NCI-H510A treated with DMSO at 0.1 percent for 48 hours (cell line): ENCODE results near the gene ACSM2B.
"Not testable (repeated sequence)": the region's sequence is repeated elsewhere in the genome, so short reads cannot be mapped to it uniquely, and the experiment has no call there.

Experiments
- DNase-seq: peaks from one replicate; lab custom pipeline; 2025; lab: John Stamatoyannopoulos, UW

The ACSM2B gene

DNA sequence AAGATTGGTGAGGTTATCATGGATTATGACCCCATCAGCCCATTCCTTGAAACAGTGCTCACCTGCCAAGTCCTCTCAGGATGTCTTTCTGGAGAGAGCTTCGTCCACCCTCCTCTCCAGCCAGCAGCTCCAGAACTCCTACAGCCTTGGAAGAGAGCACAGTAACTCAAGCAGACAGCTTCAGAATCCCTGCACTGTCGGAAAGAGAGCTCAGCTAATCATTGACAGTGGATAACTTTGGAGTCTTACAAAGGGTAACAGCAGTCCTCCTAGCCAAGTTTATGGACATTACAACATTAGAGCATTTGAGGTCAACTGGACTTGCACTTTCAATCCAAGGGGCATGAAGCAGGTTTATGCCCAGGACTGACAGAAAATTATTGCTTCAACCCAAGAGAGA, at the start of gene ACSM2B:
ACSM2B (minus strand) TSS at position 223 of the 400 bp plus-strand sequence. CDS start 11,522 bp downstream, outside the sequence.
- DNase-seq: not testable (repeated sequence)

- DNase-seq: peak; percentile 89
Observed at GRCh38 chr16:20624882-20625807, 49.0 kb upstream of the ACSM2B start.

DNA sequence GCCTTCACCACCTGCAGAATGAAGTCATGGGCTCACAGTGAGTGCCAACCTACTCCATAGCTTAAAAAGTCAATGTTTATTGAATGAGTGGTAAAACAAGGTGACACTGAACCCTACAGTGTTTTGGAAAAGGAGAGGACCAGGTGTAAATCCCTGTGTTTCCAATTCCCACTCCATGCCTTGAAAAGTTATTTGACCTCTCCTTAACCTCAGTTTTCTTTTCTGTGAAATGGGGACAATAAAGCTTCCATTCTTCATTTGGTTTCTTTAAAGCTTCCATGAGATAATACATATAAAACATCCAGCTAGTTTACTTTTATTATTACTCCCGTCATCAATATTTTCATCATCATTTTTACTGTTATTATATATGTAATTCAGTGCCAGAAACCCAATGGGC, 48.0 kb upstream of the ACSM2B start:
- no peak for DNase-seq

GRCh38 chr16:20622498-20622870, 46.3 kb upstream of the ACSM2B start:
- no peak for DNase-seq

GRCh38 chr16:20621406-20621805, 45.2 kb upstream of the ACSM2B start:
- no peak for DNase-seq

DNA sequence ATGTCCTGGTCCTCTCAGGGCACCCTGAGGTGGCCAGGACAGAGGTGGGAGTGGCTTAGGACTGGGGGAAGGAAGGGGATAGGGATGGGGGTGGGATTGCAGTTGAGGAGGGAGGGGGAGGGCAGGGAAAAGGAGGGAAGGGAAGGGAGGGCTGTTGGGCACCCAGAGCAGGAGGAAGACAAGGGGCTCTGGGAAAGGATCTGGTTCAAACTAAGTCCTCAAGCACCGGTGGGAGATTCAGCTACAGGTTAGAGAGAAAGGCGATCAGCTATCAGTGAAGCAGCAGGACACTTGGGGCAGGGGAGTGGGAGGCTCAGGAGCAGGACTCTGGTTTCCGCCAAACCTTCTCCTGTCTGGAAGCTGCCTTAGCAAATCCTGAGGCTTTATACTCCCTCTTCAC, 44.6 kb upstream of the ACSM2B start:
- no peak for DNase-seq

DNA sequence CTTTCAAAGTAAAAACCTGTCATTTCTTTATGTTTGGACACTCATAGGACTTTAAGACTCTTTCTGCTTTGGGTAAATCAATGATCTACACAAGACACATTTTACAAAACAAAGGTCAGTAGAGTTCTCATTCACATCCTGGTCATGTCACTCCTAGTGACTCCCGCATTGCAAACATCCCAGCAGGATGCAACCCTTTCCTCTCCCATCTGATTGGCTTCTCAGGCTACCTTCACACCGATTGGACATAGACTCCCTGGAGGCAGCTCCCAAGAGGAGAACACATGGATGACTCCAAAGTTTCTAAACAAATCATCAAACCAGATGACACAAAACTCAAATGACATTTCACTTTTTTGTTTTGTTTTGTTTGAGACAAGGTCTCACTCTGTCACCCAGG, 43.8 kb upstream of the ACSM2B start:
- DNase-seq: no peak

DNA sequence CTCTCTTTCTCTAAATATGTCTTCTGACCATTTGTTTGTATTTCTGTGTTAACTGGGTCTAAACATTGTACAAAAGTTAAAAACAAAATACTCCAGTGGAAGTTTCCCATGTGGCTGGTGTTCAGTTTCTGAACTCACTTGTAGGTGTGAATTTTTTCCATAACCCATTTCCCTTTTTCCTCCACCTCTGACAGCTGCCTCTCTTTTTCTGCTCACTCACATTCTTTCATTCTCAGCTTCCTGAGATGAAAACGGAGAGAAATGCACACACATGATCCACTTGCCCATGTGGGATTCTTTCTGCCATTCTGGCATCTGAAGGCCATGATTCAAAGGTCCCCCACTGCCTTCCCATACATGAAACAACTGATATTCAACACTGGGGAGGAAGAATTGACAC, 41.1 kb upstream of the ACSM2B start:
- DNase-seq: no peak

- peak; percentile 71 for DNase-seq
Observed at GRCh38 chr16:20614186-20615141, 38.3 kb upstream of the ACSM2B start.

GRCh38 chr16:20613481-20614185, 37.5 kb upstream of the ACSM2B start:
- DNase-seq: no peak

- peak; percentile 92 for DNase-seq
Observed at GRCh38 chr16:20612551-20613480, 36.6 kb upstream of the ACSM2B start.

DNA sequence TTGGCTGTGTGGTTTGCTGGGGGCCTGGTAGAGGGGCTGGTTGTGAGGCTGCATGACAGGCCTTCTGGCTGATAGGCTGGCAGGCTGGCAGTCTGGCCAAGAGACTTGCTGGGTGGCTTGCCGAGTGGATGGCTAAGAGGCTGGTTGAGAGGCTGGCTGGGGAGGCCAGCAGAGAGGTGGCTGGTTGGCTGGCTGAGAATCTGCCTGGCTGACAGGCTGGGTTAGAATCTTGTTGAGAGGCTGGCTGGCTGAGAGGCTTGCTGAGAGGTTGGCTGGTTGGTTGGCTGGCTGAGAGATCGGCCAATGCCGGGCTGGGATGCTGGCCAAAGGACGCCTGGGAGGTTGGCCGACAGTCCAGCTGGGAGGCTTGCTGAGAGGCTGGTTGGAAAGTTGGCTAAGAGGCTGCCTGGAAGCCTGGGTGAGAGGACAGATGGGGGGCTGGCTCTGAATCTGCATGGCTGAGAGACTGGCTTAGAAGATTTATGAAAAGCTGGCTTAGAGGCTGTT, 35.9 kb upstream of the ACSM2B start:
- peak; percentile 95 for DNase-seq

DNA sequence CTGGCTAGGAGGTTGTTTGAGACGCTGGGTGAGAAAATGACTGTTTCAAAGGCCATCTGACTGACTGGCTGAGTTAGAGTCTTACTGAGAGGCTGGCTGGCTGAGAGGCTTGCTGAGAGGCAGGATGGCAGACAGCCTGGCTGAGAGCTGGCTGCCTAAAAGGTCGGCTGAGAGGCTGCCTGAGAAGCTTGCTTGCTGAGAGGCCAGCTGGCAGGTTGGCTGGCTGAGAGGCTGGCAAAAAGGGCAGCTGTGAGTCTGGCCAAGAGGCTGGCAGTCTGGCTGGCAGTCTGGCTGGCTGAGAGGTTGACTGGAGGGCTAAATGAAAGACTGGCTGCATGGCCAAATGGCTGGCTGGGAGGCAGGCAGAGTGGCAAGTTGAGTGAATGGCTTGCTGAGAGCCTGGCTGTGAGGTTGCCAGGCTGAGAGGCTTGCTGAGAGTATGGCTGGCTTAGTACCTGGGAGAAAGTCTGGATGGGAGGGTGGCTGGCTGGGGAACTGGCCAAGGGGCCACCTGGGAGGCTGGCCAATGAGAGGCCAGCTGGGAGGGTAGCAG, 35.3 kb upstream of the ACSM2B start:
- DNase-seq: peak; percentile 89

DNA sequence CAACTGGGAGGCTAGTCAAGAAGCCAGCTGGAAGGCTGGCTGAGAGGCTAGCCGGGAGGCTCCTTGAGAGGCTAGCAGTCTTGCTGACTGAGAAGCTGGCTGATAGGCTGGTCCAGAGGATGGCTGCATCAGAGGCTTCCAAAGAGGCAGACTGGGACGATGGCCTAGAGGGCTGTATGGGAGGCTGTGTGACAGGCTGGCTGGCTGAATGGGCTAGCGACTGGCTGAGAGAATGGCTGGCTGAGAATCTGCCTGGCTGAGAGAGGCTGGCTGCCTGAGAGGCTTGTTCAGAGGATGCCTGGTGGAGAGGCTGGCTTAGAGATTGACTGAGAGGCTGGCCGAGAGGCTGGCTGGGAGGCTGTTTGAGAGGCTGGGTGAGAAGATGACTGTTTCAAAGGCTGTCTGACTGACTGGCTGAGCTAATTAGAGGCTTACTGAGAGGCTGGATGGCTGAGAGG, 34.8 kb upstream of the ACSM2B start:
- DNase-seq: no peak

DNA sequence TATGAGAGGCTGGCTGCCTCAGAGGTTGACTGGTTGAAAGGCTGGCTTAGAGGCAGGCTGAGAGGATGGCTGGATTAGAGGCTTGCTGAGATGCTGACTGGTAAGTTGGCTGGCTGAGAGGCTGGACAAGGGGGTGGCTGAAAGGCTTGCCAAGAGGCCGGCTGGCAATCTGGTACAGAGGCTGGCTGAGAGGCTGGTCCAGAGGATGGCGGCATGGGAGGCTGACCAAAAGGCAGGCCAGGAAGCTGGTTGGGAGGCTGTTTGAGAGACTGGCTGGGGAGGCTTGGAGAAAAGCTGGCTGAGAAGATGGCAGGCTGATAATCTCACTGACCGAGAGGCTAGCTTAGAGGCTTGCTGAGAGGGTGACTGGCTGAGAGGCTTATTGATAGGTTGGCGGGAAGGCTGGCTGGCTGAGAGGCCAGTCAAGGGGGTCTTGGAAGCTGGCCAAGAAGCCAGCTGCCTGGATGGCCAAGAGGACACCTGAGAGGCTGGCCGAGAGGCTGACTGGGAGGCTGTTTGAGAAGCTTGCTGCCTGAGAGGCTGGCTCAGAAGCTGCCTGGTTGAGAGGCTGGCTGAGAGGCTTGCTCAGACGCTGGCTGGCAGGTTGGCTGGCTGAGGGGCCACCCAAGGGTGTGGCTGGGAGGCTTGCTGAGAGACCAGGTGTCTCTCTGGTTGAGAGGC, 34.2 kb upstream of the ACSM2B start:
- DNase-seq: peak; percentile 99

GRCh38 chr16:20602205-20602604, 26.0 kb upstream of the ACSM2B start:
- DNase-seq: peak; percentile 72

- not testable (repeated sequence) for DNase-seq
Observed at GRCh38 chr16:20599475-20599874, 23.3 kb upstream of the ACSM2B start.

DNA sequence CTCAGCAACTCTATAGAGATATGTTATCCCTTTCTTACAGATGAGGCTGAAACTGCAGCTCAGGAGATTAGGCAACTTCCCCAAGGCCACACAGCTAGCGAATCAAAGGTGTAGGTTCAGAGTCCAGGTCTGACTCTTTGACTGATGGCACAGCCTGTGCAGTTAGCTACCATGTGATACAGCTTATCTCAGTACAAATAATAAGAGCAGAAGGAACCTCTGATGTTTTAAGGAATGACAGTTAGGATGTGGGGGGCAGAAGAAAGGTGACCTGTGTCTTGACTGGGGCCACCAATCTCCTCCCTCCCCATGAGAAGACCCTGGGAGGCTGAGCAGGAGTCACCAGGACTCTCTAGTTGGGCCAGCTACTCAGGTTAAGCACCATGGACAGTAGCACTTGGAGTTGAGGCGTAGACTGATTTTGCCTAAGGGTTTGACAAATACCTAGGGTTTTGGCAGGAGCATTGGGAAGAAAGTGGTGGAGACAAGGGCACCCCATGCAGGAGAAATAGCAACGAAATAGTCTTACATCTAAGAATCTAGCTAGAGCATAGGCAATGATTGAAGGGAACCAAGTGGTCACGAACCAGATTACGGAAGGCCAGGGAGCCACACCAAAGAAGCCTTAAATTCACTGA, 22.8 kb upstream of the ACSM2B start:
- DNase-seq: no peak

DNA sequence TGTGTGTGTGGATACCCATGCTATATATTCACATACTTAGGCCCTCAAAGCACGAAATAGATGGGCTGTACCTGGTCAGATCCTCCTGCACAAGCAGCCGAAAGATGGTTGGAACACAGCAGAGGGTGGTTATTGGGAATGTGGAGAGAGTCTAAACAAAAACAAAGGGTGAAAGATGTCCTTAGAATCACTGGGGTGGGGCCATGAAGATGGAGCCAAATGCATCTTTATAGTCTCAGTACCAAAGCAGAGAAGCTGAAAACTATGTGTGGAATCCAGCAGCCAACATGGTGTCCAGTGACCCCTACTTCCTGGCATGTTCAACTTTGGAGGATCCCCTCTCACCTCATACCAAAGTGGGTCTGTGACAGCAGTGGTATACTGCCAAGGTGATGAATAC, 19.5 kb upstream of the ACSM2B start:
- not testable (repeated sequence) for DNase-seq
